Glutamatergic neuron (in vitro differentiated cells): ENCODE data around the gene C20orf141. TPM values are rescaled to one million over a fixed set of nuclear protein-coding genes. Genes with fewer than 3 reads are reported as not detected.
"Not testable (repeated sequence)": the region's sequence is repeated elsewhere in the genome, so short reads cannot be mapped to it uniquely, and the experiment has no call there.

Experiments used
- DNase-seq: peaks from one replicate; pipeline ENCODE4 v3.0.0; 2022
- H3K27ac Mint-ChIP-seq: one replicate; pipeline ENCODE4 v1.8.0; 2020; ENCODE audit warnings: mild to moderate bottlenecking, mixed read lengths, inconsistent platforms; ENCODE audit not compliant: unreplicated experiment
- H3K27me3 Mint-ChIP-seq: one replicate; pipeline ENCODE4 v1.8.0; 2020; ENCODE audit warnings: mild to moderate bottlenecking, moderate library complexity, mixed read lengths, inconsistent platforms; ENCODE audit not compliant: unreplicated experiment
- H3K36me3 Mint-ChIP-seq: one replicate; pipeline ENCODE4 v1.8.0; 2020; ENCODE audit warnings: mild to moderate bottlenecking, mixed read lengths, inconsistent platforms; ENCODE audit not compliant: unreplicated experiment
- H3K4me1 Mint-ChIP-seq: one replicate; pipeline ENCODE4 v1.8.0; 2020; ENCODE audit warnings: mild to moderate bottlenecking, low read depth, mixed read lengths, inconsistent platforms; ENCODE audit not compliant: unreplicated experiment
- H3K4me3 Mint-ChIP-seq: one replicate; pipeline ENCODE4 v1.8.0; 2020; ENCODE audit warnings: mild to moderate bottlenecking, mixed read lengths, inconsistent platforms; ENCODE audit not compliant: unreplicated experiment
- H3K9me3 Mint-ChIP-seq: one replicate; pipeline ENCODE4 v1.8.0; 2020; ENCODE audit warnings: mild to moderate bottlenecking, moderate library complexity, mixed read lengths, inconsistent platforms; ENCODE audit not compliant: unreplicated experiment
- CTCF ChIP-seq: fragments of 200-600 bp; sonication (generic); IDR thresholded peaks from one replicate; pipeline ENCODE4 v1.5.0; 2021; ENCODE audit not compliant: partially characterized antibody, unreplicated experiment
- long read RNA-seq: library from polyadenylated mRNA; unstranded; transcript quantifications from one replicate; pipeline ENCODE4 v2.0.0, GENCODE V29; 2020; ENCODE audit not compliant: unreplicated experiment
- total RNA-seq: library from RNA; stranded (reverse); fragmentation: NEBNext Ultra II Directional; extraction: Animal tissue kit (Norgen Biotek cat#: 25700); gene quantifications from one replicate; pipeline ENCODE4 v1.2.1, GENCODE V29; 2021; ENCODE audit not compliant: unreplicated experiment

Gene C20orf141
- total RNA-seq: not detected
- long read RNA-seq: 0 reads

GRCh38 chr20:2814587-2815051 lies at the start of gene C20orf141:
C20orf141 (plus strand) TSS chr20:2814987; CDS start chr20:2815185, 198 bp downstream.
- TF ChIP-seq CTCF: no peak
- DNase-seq: peak; percentile 52
- Mint-ChIP-seq H3K27ac (peak within 1 kb of the TSS; percentile 43), H3K9me3 (peaks cover 6% of the 10 kb centered on the region), H3K36me3 (peaks cover 12% of the 10 kb centered on the region), H3K4me3 (no peak within 1 kb of the TSS), H3K4me1 (peaks cover 11% of the 10 kb centered on the region), H3K27me3 (peaks cover 7% of the 10 kb centered on the region)

- no peak for DNase-seq
- no peaks in the 10 kb centered on the region for H3K9me3 Mint-ChIP-seq
- H3K4me1 Mint-ChIP-seq: no peaks in the 10 kb centered on the region
- no peaks in the 10 kb centered on the region for H3K36me3 Mint-ChIP-seq
- H3K27me3 Mint-ChIP-seq: peaks cover 4% of the 10 kb centered on the region
- TF ChIP-seq CTCF: no peak
- H3K4me3 Mint-ChIP-seq: no peak overlapping the region
- H3K27ac Mint-ChIP-seq: no peak overlapping the region
These were observed 46.8 kb upstream of the C20orf141 start for GRCh38 chr20:2767768-2768631.

- Mint-ChIP-seq H3K4me1 (no peaks in the 10 kb centered on the region), H3K27ac (no peak overlapping the region), H3K36me3 (no peaks in the 10 kb centered on the region), H3K27me3 (peaks cover 4% of the 10 kb centered on the region), H3K4me3 (no peak overlapping the region), H3K9me3 (no peaks in the 10 kb centered on the region)
- no peak for DNase-seq
- TF ChIP-seq CTCF: no peak
These were observed 46.2 kb upstream of the C20orf141 start for GRCh38 chr20:2768632-2769015.

GRCh38 chr20:2770091-2770490 lies 44.7 kb upstream of the C20orf141 start:
- not testable (repeated sequence) for H3K27ac Mint-ChIP-seq, DNase-seq, H3K36me3 Mint-ChIP-seq, H3K4me1 Mint-ChIP-seq, H3K27me3 Mint-ChIP-seq, H3K4me3 Mint-ChIP-seq, H3K9me3 Mint-ChIP-seq

- no peak overlapping the region for H3K4me3 Mint-ChIP-seq
- H3K9me3 Mint-ChIP-seq: peaks cover 1% of the 10 kb centered on the region
- H3K4me1 Mint-ChIP-seq: no peaks in the 10 kb centered on the region
- TF ChIP-seq CTCF: no peak
- H3K27ac Mint-ChIP-seq: no peak overlapping the region
- peaks cover 4% of the 10 kb centered on the region for H3K27me3 Mint-ChIP-seq
- no peak for DNase-seq
- H3K36me3 Mint-ChIP-seq: peaks cover 4% of the 10 kb centered on the region
These were observed 43.1 kb upstream of the C20orf141 start for GRCh38 chr20:2771631-2772080.
